AG10803 (cell line): Measurements from ENCODE around the gene LDB2.

Experiments used
- DNase-seq: peaks from one replicate; pipeline ENCODE4 v3.0.0; 2010; ENCODE audit warnings: low read depth
- H3K4me3 ChIP-seq: 2 replicates; pipeline ENCODE4 v1.5.1; 2011; ENCODE audit warnings: mild to moderate bottlenecking, low read length, control low read depth
- TF ChIP-seq, protein P1 (sequence below): conservative IDR thresholded peaks from 2 replicates; pipeline ENCODE4 v1.5.1; 2011; ENCODE audit warnings: mild to moderate bottlenecking, low read length, control low read depth, inconsistent platforms

Gene LDB2

DNA sequence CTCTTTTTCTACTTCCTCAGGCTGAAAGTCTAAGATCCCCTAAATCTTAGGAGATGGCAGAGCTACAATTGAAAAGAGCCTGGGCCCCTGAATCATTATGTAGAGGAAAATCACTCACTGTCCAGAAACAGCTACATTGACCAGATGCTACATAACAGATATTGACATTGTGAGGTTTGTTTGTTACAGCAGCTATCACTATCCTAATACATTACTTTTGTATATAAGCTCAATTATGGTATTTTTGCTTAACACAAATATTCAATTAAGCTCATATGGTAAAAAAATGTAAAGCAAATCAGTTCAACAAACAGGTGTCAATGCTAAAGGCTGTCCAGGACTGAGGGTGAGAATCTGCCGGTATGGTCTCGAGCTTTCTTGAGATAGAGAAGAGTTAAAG is 89.4 kb downstream of the LDB2 start:
- H3K4me3 ChIP-seq: no peak overlapping the region
- TF ChIP-seq, protein P1, sequence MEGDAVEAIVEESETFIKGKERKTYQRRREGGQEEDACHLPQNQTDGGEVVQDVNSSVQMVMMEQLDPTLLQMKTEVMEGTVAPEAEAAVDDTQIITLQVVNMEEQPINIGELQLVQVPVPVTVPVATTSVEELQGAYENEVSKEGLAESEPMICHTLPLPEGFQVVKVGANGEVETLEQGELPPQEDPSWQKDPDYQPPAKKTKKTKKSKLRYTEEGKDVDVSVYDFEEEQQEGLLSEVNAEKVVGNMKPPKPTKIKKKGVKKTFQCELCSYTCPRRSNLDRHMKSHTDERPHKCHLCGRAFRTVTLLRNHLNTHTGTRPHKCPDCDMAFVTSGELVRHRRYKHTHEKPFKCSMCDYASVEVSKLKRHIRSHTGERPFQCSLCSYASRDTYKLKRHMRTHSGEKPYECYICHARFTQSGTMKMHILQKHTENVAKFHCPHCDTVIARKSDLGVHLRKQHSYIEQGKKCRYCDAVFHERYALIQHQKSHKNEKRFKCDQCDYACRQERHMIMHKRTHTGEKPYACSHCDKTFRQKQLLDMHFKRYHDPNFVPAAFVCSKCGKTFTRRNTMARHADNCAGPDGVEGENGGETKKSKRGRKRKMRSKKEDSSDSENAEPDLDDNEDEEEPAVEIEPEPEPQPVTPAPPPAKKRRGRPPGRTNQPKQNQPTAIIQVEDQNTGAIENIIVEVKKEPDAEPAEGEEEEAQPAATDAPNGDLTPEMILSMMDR: no peak
- no peak for DNase-seq

DNA sequence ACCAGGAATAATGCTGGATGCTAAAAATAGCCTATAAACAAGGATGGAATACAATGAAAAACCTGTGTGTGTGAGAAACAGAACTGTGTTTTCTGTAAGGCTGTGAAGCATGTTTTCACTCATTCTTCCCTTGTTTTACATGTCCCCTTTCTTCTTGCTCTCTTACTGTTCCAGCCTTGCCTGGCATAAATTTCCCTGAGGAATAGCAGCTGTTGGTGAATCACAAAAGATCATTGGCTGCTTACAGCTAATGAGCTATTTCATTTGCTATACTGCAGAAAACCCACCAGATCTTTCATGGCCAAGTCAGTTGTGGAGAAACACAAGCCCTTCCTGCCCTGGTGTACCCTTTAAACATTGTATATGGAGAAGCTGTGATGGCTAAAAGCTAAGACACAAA is 91.1 kb downstream of the LDB2 start:
- H3K4me3 ChIP-seq: no peak overlapping the region
- TF ChIP-seq, protein P1: no peak
- no peak for DNase-seq

DNA sequence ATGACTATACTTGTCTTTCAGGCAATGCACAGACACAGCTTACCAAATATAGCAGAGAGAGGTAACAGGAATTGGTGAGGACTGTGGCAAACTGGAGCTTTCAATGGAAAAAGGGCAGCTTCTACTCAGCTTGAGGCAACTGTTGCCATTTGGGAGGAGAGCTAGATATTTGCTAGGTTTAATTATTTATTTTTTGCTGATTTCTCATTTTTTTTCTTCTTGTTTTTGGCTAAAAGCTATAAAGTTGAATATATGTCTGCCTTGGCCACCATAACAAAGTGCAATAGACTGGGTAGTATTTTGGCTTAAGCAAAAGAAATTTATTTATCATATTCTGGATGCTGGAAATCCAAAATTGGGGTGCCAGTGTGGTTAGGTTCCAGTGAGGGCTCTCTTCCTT is 93.9 kb downstream of the LDB2 start:
- H3K4me3 ChIP-seq: no peak overlapping the region

DNA sequence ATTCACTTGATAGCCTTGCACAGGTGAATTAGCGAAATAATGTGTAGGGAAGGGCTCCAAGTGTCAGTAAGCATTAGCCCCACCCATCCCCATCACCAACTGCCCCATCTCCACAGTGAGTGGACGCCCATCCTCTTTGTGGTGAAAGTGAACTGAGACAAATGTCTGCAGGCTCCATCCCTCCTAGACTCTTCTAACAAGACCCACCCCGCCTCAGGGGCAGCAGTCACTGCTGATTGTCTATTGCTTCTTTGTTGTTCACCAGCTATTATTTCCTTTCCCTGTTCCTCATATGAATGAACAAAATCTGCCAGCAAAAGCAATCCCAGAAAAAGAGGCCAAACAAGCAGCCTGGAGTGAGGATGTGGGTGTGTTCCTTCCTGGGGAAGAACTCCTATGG is 96.4 kb downstream of the LDB2 start:
- no peak for DNase-seq
- no peak overlapping the region for H3K4me3 ChIP-seq
- TF ChIP-seq, protein P1: no peak

More for the DNA sequence above, 93.9 kb downstream of the LDB2 start:
- no peak for DNase-seq
- TF ChIP-seq, protein P1: no peak

DNA sequence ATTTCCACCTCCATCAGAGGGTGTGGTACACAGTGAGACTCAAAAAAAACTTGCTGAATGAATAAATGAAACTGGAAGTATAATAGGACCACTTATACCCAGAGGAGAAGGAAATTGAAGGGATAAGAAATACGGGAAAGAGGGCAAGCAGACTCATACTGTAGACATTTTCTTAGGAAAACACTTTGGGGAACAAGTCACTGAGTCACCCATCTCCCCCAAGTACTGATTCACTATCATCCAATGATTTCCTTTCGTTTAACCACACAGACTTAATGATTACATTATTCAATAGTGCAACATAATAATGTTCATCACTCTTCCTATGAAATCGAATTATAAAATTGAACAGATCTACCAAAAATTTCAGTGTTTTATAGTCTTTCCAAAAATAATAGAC is 97.1 kb downstream of the LDB2 start:
- DNase-seq: no peak
- TF ChIP-seq, protein P1: no peak
- no peak overlapping the region for H3K4me3 ChIP-seq

DNA sequence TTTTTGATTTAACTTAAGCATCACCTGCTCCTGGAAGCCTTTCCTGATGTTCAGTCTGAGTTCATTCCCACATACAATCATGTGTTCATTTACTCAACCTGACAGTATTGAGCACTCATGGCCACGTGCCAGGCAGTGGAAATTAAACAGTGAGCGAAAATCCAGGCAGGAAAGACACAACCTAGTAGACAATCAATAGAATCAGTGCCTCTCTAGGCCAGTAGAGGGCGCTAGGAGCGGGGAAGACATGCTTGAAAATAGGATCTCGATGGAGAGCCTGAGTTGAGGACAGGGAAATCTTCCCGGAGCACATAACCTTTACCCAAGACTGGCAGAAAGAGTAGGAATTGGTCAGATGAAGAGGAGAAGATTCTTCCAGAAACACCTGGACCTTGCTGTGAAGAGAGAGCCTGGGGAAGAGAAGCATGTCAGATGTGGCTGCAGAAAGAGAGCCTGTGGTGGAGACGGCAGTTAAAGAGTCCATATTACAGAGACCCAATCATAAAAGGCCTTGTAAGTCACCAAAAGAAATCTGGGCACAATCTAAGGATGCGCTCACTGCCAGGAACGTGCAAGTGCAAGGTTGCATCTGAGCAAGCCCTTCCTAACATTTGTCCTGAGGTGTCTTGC is 103.5 kb downstream of the LDB2 start:
- TF ChIP-seq, protein P1: peak; percentile 97
- no peak overlapping the region for H3K4me3 ChIP-seq
- DNase-seq: peak; percentile 58

DNA sequence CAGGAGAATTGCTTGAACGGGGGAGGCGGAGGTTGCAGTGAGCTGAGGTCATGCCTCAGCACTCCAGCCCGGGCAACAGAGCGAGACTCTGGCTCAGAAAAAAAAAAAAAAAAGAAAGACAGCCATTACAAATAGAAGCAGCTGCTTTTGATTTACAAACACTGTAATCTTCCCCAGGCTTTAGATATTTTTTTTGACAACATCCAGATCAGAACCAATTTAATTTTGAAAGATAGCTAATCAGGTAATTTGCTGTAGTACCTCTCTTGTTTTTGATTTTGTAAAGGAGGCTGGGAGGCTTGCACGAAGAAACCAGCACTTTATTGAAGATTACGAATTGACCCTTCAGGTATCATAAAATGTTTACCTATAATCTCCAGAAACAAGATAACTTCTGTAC is 107.0 kb downstream of the LDB2 start:
- no peak for DNase-seq
- no peak overlapping the region for H3K4me3 ChIP-seq
- TF ChIP-seq, protein P1: no peak
